Endodermal cell (in vitro differentiated cells): ENCODE data around the gene OR13C9. TPM values are rescaled to one million over a fixed set of nuclear protein-coding genes. Genes with fewer than 3 reads are reported as not detected.
"Not testable (repeated sequence)": the region's sequence is repeated elsewhere in the genome, so short reads cannot be mapped to it uniquely, and the experiment has no call there.

ENCODE experiments used
- DNase-seq: peaks from one replicate; pipeline ENCODE4 v3.0.0-alpha.2; 2017
- H3K27ac ChIP-seq: 2 replicates; pipeline ENCODE4 v1.5.1; 2013; ENCODE audit warnings: mild to moderate bottlenecking, low read depth, low read length, moderate library complexity
- H3K27me3 ChIP-seq: 2 replicates; pipeline ENCODE4 v1.6.1; 2013; ENCODE audit warnings: mild to moderate bottlenecking, low read length, moderate library complexity; ENCODE audit not compliant: insufficient read depth, control insufficient read depth, poor library complexity, severe bottlenecking
- H3K36me3 ChIP-seq: 2 replicates; pipeline ENCODE4 v1.7.0; 2013; ENCODE audit warnings: mild to moderate bottlenecking, low read length, moderate library complexity; ENCODE audit not compliant: control insufficient read depth, insufficient read depth
- H3K4me1 ChIP-seq: one replicate; pipeline ENCODE4 v1.7.0; 2013; ENCODE audit warnings: low read length; ENCODE audit not compliant: control insufficient read depth, insufficient read depth
- H3K4me3 ChIP-seq: 2 replicates; pipeline ENCODE4 v1.5.1; 2013; ENCODE audit warnings: mild to moderate bottlenecking, low read length, moderate library complexity
- H3K9ac ChIP-seq: 2 replicates; pipeline ENCODE4 v1.6.1; 2013; ENCODE audit warnings: mild to moderate bottlenecking, low read length, moderate library complexity; ENCODE audit not compliant: poor library complexity, severe bottlenecking; ENCODE audit errors: extremely low read depth
- H3K9me3 ChIP-seq: 2 replicates; pipeline ENCODE4 v1.6.1; 2013; ENCODE audit warnings: mild to moderate bottlenecking, low read length, moderate library complexity; ENCODE audit not compliant: control insufficient read depth
- H3K27ac Mint-ChIP-seq: 2 replicates; pipeline ENCODE4 v1.8.0; 2020; ENCODE audit warnings: mixed read lengths
- H3K27me3 Mint-ChIP-seq: 2 replicates; pipeline ENCODE4 v1.8.0; 2021; ENCODE audit warnings: mild to moderate bottlenecking, mixed read lengths; ENCODE audit not compliant: insufficient read depth
- H3K36me3 Mint-ChIP-seq: 2 replicates; pipeline ENCODE4 v1.8.0; 2020; ENCODE audit warnings: low read depth, mixed read lengths
- H3K4me1 Mint-ChIP-seq: 2 replicates; pipeline ENCODE4 v1.8.0; 2020; ENCODE audit warnings: mixed read lengths
- H3K4me3 Mint-ChIP-seq: 2 replicates; pipeline ENCODE4 v1.8.0; 2020; ENCODE audit warnings: mild to moderate bottlenecking, moderate library complexity, mixed read lengths
- H3K9me3 Mint-ChIP-seq: 2 replicates; pipeline ENCODE4 v1.8.0; 2020; ENCODE audit warnings: mild to moderate bottlenecking, mixed read lengths
- WGBS, 2 experiments: methylation state at CpG; one replicate each; pipeline versions ENCODE4 v1.1.5 to v1.1.7; 2013; ENCODE audit warnings: missing lambda C conversion rate in 2 of 2, mixed read lengths in 1 of 2; ENCODE audit not compliant: insufficient coverage in 1 of 2, insufficient read length in 1 of 2; 5-methylcytosine and 5-hydroxymethylcytosine counted together
- total RNA-seq, 2 donors: library from RNA; stranded (reverse); fragmentation: NEBNext Ultra II Directional in 1 of 2; extraction: Animal tissue kit (Norgen Biotek cat#: 25700) in 1 of 2; gene quantifications; 2 replicates in 1 of 2; 3 replicates in 1 of 2; pipeline ENCODE4 v1.2.1, GENCODE V29; 2021
- TF ChIP-seq, protein P1 (sequence below): fragments of 200-600 bp; sonication (generic); conservative IDR thresholded peaks from 2 replicates; pipeline ENCODE4 v1.5.0; 2021; ENCODE audit warnings: antibody characterized with exemption, mild to moderate bottlenecking

OR13C9 gene
- total RNA-seq, 2 donors from 2014 or later = not detected

DNA sequence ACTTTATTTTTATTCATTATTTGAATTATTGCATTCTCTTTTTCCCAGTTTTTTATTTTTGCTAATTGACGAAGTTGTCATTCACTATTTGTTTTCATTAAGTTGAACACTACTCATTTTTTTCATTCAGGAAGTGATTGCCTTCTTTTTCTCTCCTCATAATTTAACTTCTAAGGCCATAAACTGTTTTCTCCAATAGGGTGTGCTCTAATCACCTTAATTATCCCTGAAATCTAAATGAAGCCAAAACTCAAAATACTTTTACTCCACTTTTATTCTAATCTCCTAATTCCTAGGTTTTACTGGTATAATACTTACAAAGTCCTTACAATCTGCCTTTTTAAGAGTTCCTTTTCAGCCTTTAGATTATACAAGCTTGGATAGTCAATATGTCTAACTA lies 9.7 kb downstream of the OR13C9 start:
- no peak overlapping the region for H3K4me3 Mint-ChIP-seq
- H3K4me1 ChIP-seq = no peaks in the 10 kb centered on the region
- H3K27me3 Mint-ChIP-seq = no peaks in the 10 kb centered on the region
- H3K27ac ChIP-seq = no peak overlapping the region
- TF ChIP-seq, protein P1, sequence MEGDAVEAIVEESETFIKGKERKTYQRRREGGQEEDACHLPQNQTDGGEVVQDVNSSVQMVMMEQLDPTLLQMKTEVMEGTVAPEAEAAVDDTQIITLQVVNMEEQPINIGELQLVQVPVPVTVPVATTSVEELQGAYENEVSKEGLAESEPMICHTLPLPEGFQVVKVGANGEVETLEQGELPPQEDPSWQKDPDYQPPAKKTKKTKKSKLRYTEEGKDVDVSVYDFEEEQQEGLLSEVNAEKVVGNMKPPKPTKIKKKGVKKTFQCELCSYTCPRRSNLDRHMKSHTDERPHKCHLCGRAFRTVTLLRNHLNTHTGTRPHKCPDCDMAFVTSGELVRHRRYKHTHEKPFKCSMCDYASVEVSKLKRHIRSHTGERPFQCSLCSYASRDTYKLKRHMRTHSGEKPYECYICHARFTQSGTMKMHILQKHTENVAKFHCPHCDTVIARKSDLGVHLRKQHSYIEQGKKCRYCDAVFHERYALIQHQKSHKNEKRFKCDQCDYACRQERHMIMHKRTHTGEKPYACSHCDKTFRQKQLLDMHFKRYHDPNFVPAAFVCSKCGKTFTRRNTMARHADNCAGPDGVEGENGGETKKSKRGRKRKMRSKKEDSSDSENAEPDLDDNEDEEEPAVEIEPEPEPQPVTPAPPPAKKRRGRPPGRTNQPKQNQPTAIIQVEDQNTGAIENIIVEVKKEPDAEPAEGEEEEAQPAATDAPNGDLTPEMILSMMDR = peak; percentile 68
- H3K9me3 ChIP-seq = no peaks in the 10 kb centered on the region
- H3K27ac Mint-ChIP-seq = no peak overlapping the region
- no peak overlapping the region for H3K9ac ChIP-seq
- no peaks in the 10 kb centered on the region for H3K36me3 Mint-ChIP-seq
- H3K27me3 ChIP-seq = no peaks in the 10 kb centered on the region
- H3K9me3 Mint-ChIP-seq = no peaks in the 10 kb centered on the region
- H3K4me1 Mint-ChIP-seq = no peaks in the 10 kb centered on the region
- 25 to 40% methylated on average over 1 of the region's 1 CpG for WGBS, 2 experiments
- no peaks in the 10 kb centered on the region for H3K36me3 ChIP-seq
- no peak for DNase-seq
- no peak overlapping the region for H3K4me3 ChIP-seq

DNA sequence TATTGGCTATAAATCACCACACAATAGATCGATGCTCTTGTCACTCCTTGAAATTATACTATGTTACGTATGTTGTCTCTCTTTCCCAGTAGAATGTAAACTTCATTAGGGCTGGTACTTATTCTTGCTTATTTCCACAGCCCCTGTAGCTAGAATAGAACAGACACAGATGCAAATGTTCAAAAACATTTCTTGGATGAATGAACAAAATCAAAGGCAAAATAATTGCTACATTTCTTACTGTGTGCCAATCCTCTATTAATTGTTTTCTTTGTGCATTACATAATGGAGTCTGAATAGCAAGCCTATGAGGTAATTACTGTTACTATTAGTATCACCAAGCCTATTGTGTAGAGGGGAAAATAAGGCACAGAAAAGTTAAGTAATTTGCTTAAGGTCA lies 11.9 kb downstream of the OR13C9 start:
- Histone ChIP-seq H3K4me3 (no peak overlapping the region), H3K27ac (no peak overlapping the region), H3K9ac (no peak overlapping the region), H3K9me3 (no peaks in the 10 kb centered on the region), H3K4me1 (no peaks in the 10 kb centered on the region), H3K36me3 (no peaks in the 10 kb centered on the region), H3K27me3 (no peaks in the 10 kb centered on the region)
- Mint-ChIP-seq H3K4me3 (no peak overlapping the region), H3K9me3 (no peaks in the 10 kb centered on the region), H3K27me3 (no peaks in the 10 kb centered on the region), H3K27ac (no peak overlapping the region), H3K36me3 (no peaks in the 10 kb centered on the region), H3K4me1 (no peaks in the 10 kb centered on the region)
- TF ChIP-seq, protein P1 = no peak
- DNase-seq = no peak
- WGBS, 2 experiments = 93 to 100% methylated on average over 1 to 2 of the region's 2 CpGs

DNA sequence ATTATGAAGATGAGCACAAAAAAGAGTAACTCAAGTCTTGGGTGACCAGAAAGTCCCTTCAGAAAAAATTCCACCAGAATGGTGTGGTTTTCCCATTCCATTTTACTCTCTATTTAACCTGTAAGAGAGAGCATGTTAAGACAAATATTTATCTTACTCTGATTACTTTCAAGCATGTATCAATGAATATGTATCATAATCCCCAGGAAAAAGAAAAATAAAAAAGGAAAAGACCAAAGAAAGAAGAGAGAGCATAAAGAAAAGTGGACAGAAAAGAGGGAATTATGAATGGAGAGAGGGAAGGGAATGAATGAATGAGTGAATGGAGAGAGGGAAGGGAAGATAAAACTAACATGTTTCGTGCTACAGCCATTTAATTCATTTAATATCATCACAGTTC lies 12.5 kb downstream of the OR13C9 start, which contains the start of gene OR13C2:
OR13C2 (minus strand) TSS at position 101 of the 400 bp plus-strand sequence; CDS start at position 101, 0 bp downstream.
- H3K27me3 Mint-ChIP-seq, H3K4me1 Mint-ChIP-seq: not testable (repeated sequence)

DNA sequence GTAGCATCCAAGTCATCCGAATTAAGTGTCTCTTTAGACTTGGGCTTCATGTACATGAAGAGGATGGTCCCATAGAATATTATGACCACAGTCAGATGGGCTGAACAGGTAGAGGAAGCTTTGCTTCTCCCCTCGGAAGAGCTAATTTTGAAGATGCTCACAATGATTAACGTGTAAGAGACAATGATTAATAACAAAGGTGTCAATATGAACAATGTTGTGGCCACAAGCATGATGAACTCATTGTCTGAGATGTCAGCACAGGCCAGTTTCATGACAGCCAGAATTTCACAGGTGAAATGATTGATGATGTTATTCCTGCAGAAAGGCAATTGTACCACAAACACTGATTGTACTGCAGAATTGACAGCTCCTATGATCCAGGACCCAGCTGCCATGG lies 13.2 kb downstream of the OR13C9 start:
- Mint-ChIP-seq H3K4me3 (no peak overlapping the region), H3K27me3 (no peaks in the 10 kb centered on the region), H3K36me3 (no peaks in the 10 kb centered on the region), H3K9me3 (no peaks in the 10 kb centered on the region), H3K4me1 (no peaks in the 10 kb centered on the region), H3K27ac (no peak overlapping the region)
- Histone ChIP-seq H3K4me3 (no peak overlapping the region), H3K9ac (no peak overlapping the region), H3K27ac (no peak overlapping the region), H3K9me3 (no peaks in the 10 kb centered on the region), H3K4me1 (no peaks in the 10 kb centered on the region), H3K27me3 (no peaks in the 10 kb centered on the region), H3K36me3 (no peaks in the 10 kb centered on the region)
- TF ChIP-seq, protein P1 = no peak
- no peak for DNase-seq
- 91 to 93% methylated on average over 3 of the region's 3 CpGs for WGBS, 2 experiments

More for the DNA sequence above, 12.5 kb downstream of the OR13C9 start, which contains the start of gene OR13C2:
- no CpG with 5 or more reads among the region's 1 CpG for WGBS, 2 experiments
- DNase-seq, H3K4me3 ChIP-seq, H3K9me3 ChIP-seq, H3K9me3 Mint-ChIP-seq, H3K4me1 ChIP-seq, H3K27ac Mint-ChIP-seq, H3K9ac ChIP-seq, H3K27ac ChIP-seq, H3K36me3 ChIP-seq, H3K4me3 Mint-ChIP-seq, H3K36me3 Mint-ChIP-seq, H3K27me3 ChIP-seq: not testable (repeated sequence)

DNA sequence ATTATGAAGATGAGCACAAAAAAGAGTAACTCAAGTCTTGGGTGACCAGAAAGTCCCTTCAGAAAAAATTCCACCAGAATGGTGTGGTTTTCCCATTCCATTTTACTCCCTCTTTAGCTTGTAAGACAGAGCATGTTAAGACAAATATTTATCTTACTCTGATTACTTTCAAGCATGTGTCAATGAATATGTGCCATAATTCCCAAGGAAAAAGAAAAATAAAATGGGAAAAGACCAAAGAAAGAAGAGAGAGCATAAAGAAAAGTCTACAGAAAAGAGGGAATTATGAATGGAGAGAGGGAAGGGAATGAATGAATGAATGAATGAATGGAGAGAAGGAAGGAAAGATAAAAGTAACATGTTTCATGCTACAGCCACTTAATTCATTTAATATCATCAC lies 18.7 kb downstream of the OR13C9 start, which contains the start of gene OR13C5:
OR13C5 (minus strand) TSS at position 101 of the 400 bp plus-strand sequence; CDS start at position 101, 0 bp downstream.
- H3K4me3 ChIP-seq, H3K27me3 Mint-ChIP-seq, DNase-seq, H3K4me1 ChIP-seq, H3K9me3 Mint-ChIP-seq, H3K27me3 ChIP-seq, H3K27ac ChIP-seq, H3K36me3 ChIP-seq, H3K36me3 Mint-ChIP-seq, H3K4me1 Mint-ChIP-seq, H3K9me3 ChIP-seq, H3K27ac Mint-ChIP-seq, H3K4me3 Mint-ChIP-seq, H3K9ac ChIP-seq: not testable (repeated sequence)
